ENCODE results near the gene ELF2. TPM values are rescaled to one million over a fixed set of nuclear protein-coding genes. Genes with fewer than 3 reads are reported as not detected.

Gene ELF2
- total and polyA plus RNA-seq, 2 donors (not counting 1 experiment from before 2014, with no cell fraction given): 25.1 to 97.5 TPM

DNA sequence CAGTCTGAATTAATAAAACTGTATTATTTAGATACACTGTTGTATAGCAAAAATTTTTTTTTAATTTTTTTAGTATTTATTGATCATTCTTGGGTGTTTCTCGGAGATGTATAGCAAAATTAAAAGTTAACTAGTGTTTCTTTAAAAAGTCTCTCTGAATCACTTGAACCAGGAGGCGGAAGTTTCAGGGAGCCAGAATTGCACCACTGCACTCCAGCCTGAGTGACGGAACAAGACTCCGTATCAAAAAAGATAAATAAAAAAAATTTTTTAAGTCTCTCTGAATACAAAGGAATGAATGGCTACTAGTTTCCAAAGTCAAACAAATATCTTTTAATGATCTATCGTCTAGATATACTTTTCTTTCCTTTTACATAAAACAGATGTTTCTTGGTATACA lies 64.4 kb downstream of the ELF2 start:
- Histone ChIP-seq H3K79me2 (ENCODE audit: control insufficient read depth, insufficient read depth, low read length) (no peaks in the 10 kb centered on the region), H3K27me3 (replicated peaks in 1 of 4; ENCODE audit: control extremely low read depth in 1 of 4, control insufficient read depth in 3 of 4, insufficient read depth in 4 of 4, low read length in 3 of 4) (no peaks in the 10 kb centered on the region), H3K9me3 (ENCODE audit: control extremely low read depth in 1 of 3, control insufficient read depth in 2 of 3, insufficient read depth in 1 of 3, low read length in 2 of 3) (no peaks in the 10 kb centered on the region), H3K27ac (ENCODE audit: low read length in 2 of 2) (no peak overlapping the region), H3K36me3 (replicated peaks in 1 of 2; ENCODE audit: control extremely low read depth in 1 of 2, control insufficient read depth in 1 of 2, extremely low read depth in 1 of 2, insufficient read depth in 2 of 2, low read length in 1 of 2) (no peaks in the 10 kb centered on the region), H4K20me1 (ENCODE audit: control insufficient read depth, insufficient read depth, low read length, poor library complexity, severe bottlenecking) (no peaks in the 10 kb centered on the region), H3K4me1 (ENCODE audit: control insufficient read depth in 2 of 2, insufficient read depth in 2 of 2, low read length in 2 of 2) (no peaks in the 10 kb centered on the region), H3K9ac (ENCODE audit: low read length) (no peak overlapping the region), H2AFZ (ENCODE audit: insufficient read depth, low read depth, low read length, poor library complexity, severe bottlenecking) (no peak overlapping the region), H3K4me2 (replicated peaks; ENCODE audit: low read depth, low read length, poor library complexity, severe bottlenecking) (no peak overlapping the region), H3K4me3 (ENCODE audit: control extremely low read depth in 1 of 5, extremely low read depth in 1 of 5, insufficient read depth in 1 of 5, low read depth in 2 of 5, low read length in 4 of 5) (no peak overlapping the region)
- intact Hi-C loops (cut with micrococcal nuclease): no loop called here
- Mint-ChIP-seq H3K27me3 (no peaks in the 10 kb centered on the region), H3K4me3 (no peak overlapping the region), H3K27ac (no peak overlapping the region), H3K4me1 (no peaks in the 10 kb centered on the region), H3K9me3 (ENCODE audit: insufficient read depth) (no peaks in the 10 kb centered on the region)
- WGBS (ENCODE audit: insufficient coverage): no CpG with 5 or more reads among the region's 5 CpGs
- POLR2A ChIA-PET: no interaction called here
- no peak for DNase-seq
- CTCF ChIA-PET: no interaction called here
- no peak for ATAC-seq (ENCODE audit: low read depth)
- TF ChIP-seq, protein P1, sequence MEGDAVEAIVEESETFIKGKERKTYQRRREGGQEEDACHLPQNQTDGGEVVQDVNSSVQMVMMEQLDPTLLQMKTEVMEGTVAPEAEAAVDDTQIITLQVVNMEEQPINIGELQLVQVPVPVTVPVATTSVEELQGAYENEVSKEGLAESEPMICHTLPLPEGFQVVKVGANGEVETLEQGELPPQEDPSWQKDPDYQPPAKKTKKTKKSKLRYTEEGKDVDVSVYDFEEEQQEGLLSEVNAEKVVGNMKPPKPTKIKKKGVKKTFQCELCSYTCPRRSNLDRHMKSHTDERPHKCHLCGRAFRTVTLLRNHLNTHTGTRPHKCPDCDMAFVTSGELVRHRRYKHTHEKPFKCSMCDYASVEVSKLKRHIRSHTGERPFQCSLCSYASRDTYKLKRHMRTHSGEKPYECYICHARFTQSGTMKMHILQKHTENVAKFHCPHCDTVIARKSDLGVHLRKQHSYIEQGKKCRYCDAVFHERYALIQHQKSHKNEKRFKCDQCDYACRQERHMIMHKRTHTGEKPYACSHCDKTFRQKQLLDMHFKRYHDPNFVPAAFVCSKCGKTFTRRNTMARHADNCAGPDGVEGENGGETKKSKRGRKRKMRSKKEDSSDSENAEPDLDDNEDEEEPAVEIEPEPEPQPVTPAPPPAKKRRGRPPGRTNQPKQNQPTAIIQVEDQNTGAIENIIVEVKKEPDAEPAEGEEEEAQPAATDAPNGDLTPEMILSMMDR (IDR thresholded peaks at IDR 0.05): no peak
- no peak for TF ChIP-seq EZH2 (IDR thresholded peaks at IDR 0.05; ENCODE audit: borderline replicate concordance, insufficient read depth, low read depth, low read length, poor library complexity, severe bottlenecking)

DNA sequence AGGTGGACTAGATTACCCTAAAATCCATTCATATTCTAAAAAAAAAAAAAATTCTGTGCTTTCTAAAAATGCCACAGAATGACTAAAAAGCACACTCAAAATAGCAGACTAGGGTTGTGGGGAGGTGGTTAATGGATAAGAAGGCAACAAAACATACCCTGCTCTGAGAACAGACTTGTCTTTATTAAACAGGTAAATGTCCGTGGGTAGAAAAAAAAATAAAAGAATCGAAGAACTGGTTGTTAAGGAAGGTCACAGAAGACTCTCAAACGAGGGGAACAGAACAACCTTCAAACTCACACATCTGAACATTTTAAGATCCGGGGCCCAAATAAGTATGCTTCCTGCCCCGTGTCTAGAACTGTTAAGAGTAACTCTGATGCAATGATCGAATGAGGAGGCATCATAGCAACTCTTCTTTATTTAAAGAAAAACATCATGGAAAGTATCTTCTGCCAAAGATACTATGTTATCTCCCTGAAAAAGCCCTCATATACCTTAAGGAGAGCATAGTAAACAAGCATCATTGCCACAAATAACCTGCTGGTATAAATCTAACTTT lies 68.4 kb downstream of the ELF2 start:
- ATAC-seq (ENCODE audit: low read depth): no peak
- Histone ChIP-seq H3K9ac (ENCODE audit: low read length) (no peak overlapping the region), H3K36me3 (replicated peaks in 1 of 2; ENCODE audit: control extremely low read depth in 1 of 2, control insufficient read depth in 1 of 2, extremely low read depth in 1 of 2, insufficient read depth in 2 of 2, low read length in 1 of 2) (no peaks in the 10 kb centered on the region), H3K27me3 (replicated peaks in 1 of 4; ENCODE audit: control extremely low read depth in 1 of 4, control insufficient read depth in 3 of 4, insufficient read depth in 4 of 4, low read length in 3 of 4) (no peaks in the 10 kb centered on the region), H4K20me1 (ENCODE audit: control insufficient read depth, insufficient read depth, low read length, poor library complexity, severe bottlenecking) (no peaks in the 10 kb centered on the region), H3K4me3 (ENCODE audit: control extremely low read depth in 1 of 5, extremely low read depth in 1 of 5, insufficient read depth in 1 of 5, low read depth in 2 of 5, low read length in 4 of 5) (no peak overlapping the region), H3K79me2 (ENCODE audit: control insufficient read depth, insufficient read depth, low read length) (no peaks in the 10 kb centered on the region), H3K4me1 (ENCODE audit: control insufficient read depth in 2 of 2, insufficient read depth in 2 of 2, low read length in 2 of 2) (no peaks in the 10 kb centered on the region), H3K9me3 (ENCODE audit: control extremely low read depth in 1 of 3, control insufficient read depth in 2 of 3, insufficient read depth in 1 of 3, low read length in 2 of 3) (no peaks in the 10 kb centered on the region), H3K27ac (ENCODE audit: low read length in 2 of 2) (no peak overlapping the region), H2AFZ (ENCODE audit: insufficient read depth, low read depth, low read length, poor library complexity, severe bottlenecking) (no peak overlapping the region), H3K4me2 (replicated peaks; ENCODE audit: low read depth, low read length, poor library complexity, severe bottlenecking) (no peak overlapping the region)
- ChIA-PET CTCF (interaction anchor here (1.6 kb wide), 1 partner anchor 78 kb away, joined by 5 read pairs; no protein-coding TSS in a partner anchor), POLR2A (no interaction called here)
- DNase-seq: no peak
- no peaks in the 10 kb centered on the region for H3K27me3 Mint-ChIP-seq
- H3K4me3 Mint-ChIP-seq: no peak overlapping the region
- 100% methylated on average over 1 of the region's 6 CpGs for WGBS (ENCODE audit: insufficient coverage)
- TF ChIP-seq, protein P1 (IDR thresholded peaks at IDR 0.05): no peak
- no peak for TF ChIP-seq EZH2 (IDR thresholded peaks at IDR 0.05; ENCODE audit: borderline replicate concordance, insufficient read depth, low read depth, low read length, poor library complexity, severe bottlenecking)
- no peaks in the 10 kb centered on the region for H3K4me1 Mint-ChIP-seq
- intact Hi-C loops (cut with micrococcal nuclease): no loop called here
- no peaks in the 10 kb centered on the region for H3K9me3 Mint-ChIP-seq (ENCODE audit: insufficient read depth)
- no peak overlapping the region for H3K27ac Mint-ChIP-seq
